AG09309 (cell line): Measurements from ENCODE around the gene MALT1.

Source experiments
- DNase-seq: peaks from one replicate; pipeline ENCODE4 v3.0.0-alpha.2; 2010; ENCODE audit warnings: low read depth
- H3K4me3 ChIP-seq: 2 replicates; pipeline ENCODE4 v1.5.1; 2011; ENCODE audit warnings: mild to moderate bottlenecking, low read depth, low read length, moderate library complexity; ENCODE audit not compliant: control insufficient read depth
- TF ChIP-seq, protein P1 (sequence below): IDR thresholded peaks from 2 replicates; pipeline ENCODE4 v1.5.1; 2011; ENCODE audit warnings: mild to moderate bottlenecking, low read depth, low read length, inconsistent platforms; ENCODE audit not compliant: insufficient read depth, control insufficient read depth; ENCODE audit errors: missing control alignments

The MALT1 gene

DNA sequence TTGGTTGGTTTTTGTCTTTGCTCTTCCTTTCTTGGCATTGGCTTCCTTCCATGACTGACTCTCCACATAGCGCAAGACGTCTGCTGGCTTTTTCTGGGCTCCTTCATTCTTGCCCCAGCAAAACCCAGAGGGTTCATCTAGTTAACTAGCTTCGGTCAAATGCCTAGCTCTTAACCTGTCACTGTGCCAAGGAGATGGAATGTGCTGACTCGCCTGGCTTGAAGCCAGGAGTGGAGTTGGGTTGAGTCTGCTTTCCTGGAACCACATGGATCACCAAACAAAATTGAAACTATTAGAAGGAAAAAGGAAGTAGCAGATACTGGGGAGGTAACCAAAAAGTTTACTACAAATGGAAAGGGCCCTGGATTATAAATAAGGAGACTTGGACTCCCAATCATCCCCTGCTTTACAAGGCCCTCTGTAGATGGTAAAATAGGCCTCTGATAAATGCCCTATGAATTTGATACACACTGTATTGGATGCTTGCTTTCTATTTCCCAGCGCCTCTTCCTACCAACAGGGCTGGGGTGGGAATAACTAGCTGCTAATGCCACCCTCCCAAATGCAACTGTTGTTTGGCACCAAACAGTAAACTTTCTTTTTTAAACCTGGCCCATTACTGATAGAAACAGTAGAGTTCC lies 11.3 kb downstream of the MALT1 start:
- DNase-seq, result no peak
- TF ChIP-seq, protein P1, sequence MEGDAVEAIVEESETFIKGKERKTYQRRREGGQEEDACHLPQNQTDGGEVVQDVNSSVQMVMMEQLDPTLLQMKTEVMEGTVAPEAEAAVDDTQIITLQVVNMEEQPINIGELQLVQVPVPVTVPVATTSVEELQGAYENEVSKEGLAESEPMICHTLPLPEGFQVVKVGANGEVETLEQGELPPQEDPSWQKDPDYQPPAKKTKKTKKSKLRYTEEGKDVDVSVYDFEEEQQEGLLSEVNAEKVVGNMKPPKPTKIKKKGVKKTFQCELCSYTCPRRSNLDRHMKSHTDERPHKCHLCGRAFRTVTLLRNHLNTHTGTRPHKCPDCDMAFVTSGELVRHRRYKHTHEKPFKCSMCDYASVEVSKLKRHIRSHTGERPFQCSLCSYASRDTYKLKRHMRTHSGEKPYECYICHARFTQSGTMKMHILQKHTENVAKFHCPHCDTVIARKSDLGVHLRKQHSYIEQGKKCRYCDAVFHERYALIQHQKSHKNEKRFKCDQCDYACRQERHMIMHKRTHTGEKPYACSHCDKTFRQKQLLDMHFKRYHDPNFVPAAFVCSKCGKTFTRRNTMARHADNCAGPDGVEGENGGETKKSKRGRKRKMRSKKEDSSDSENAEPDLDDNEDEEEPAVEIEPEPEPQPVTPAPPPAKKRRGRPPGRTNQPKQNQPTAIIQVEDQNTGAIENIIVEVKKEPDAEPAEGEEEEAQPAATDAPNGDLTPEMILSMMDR, result no peak
- no peak overlapping the region for H3K4me3 ChIP-seq

DNA sequence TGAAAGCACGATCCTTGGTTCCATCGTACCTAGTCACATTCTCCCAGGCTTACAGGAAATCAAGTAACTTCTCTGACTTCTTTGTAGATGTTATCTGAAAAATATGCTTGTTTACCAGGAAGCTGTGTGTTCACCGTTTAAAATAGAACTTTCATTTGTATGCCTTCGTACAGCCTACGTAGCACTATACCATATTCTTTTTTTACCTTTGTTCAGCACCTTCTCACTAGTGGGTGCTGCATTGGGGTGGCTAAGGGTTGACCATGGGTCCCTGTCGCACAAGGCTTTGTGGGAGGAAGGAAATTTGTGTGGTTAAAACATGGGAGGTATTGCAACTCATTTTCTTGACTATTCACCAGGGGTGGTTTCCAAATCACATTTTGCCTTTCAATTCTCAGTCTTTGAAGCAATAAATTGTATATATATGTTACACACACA lies 16.6 kb downstream of the MALT1 start:
- no peak overlapping the region for H3K4me3 ChIP-seq
- DNase-seq, result no peak
- TF ChIP-seq, protein P1, result no peak

DNA sequence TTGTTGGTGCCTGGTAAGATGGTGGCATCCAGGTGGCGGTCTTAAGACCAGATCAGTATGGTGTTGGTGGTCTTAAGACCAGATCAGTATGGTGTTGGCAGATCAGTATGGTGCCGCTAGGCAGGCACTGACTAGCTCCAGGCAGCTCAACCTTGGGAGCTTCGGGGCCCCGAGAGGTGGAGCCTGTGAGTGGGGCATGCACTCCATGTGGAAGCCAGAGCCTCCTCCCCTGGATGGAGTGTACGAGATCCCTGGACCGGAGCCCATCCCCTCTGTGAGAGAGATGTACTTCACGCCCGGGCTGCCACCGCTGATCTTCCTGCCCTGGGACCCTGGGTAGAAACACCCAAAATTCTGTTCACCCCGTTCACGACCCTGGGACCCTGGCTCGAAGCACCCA lies 19.0 kb downstream of the MALT1 start:
- DNase-seq, result no peak
- TF ChIP-seq, protein P1, result no peak

DNA sequence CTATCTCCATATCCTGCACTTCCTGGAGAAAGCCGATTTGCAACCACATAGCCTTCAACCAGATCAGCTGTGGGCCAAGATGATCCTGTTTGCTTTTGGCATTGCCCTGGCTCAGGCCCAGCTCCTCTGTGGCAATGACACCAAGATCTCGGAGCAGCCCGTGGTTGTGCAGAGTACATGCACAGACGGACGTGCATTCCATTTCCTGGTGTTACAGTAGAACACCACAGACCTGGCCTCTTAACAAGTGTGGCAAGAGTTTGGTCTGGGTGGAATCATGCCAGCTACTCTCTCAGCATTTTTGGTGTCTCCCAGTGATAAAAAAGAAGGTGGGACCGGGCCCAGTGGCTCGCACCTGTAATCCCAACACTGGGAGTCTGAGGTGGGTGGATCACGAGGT lies 20.0 kb downstream of the MALT1 start:
- no peak overlapping the region for H3K4me3 ChIP-seq
- no peak for DNase-seq
- TF ChIP-seq, protein P1, result no peak

More for the DNA sequence above, 19.0 kb downstream of the MALT1 start:
- H3K4me3 ChIP-seq, result no peak overlapping the region

DNA sequence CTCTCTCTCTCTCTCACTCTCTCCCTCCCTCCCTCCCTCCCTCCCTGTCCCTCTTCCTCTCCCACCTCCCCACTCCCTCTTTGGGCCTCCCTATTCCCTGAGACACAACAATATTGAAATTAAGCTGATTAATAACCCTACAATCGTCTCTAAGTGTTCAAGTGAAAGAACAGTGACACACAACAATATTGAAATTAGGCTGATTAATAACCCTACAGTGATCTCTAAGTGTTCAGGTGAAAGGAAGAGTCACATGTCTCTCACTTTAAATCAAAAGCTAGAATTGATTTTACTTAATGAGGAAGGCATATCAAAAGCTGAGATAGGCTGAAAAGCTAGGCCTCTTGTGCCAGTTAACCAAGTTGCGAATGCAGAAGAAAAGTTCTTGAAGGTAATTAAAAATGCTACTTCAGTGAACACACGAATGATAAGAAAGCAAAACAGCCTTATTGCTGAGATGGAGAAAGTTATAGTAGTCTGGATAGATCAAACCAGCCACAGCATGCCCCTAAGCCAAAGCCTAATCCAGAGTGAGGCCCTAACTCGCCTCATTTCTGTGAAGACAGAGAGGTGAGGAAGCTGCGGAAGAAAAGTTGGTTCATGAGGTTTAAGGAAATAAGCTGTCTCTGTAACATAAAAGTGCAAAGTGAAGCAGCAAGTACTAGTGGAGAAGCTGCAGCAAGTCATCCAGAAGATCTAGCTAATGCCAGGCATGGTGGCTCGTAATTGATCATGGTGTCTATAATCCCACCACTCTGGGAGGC lies 21.3 kb downstream of the MALT1 start:
- DNase-seq, result no peak
- H3K4me3 ChIP-seq, result no peak overlapping the region
- TF ChIP-seq, protein P1, result no peak

DNA sequence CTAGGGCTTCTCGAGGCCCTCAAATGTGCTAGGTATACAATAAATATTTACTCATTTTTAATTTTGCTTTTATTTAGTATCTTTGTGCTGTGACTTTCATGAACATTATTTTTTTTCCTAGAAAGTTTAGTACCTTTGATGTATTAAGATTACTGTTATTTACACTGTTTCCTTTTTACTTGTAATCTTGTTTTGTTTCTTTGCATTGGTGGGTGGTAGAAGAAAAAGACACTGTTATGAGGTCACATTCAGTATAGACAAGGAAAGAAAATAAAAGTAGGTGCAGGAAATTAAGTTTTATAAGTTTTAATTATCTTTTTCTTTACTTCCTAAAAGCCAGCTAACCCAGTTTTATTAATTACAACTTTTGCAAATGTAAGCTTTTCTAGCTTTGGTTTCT lies 23.0 kb downstream of the MALT1 start:
- TF ChIP-seq, protein P1, result no peak
- H3K4me3 ChIP-seq, result no peak overlapping the region
- DNase-seq, result no peak
